ENCODE data around the gene RNF220. TPM values are rescaled to one million over a fixed set of nuclear protein-coding genes. Genes with fewer than 3 reads are reported as not detected.

RNF220 gene
- total RNA-seq, 1 donor from 2014 or later, result 52.5 TPM

DNA sequence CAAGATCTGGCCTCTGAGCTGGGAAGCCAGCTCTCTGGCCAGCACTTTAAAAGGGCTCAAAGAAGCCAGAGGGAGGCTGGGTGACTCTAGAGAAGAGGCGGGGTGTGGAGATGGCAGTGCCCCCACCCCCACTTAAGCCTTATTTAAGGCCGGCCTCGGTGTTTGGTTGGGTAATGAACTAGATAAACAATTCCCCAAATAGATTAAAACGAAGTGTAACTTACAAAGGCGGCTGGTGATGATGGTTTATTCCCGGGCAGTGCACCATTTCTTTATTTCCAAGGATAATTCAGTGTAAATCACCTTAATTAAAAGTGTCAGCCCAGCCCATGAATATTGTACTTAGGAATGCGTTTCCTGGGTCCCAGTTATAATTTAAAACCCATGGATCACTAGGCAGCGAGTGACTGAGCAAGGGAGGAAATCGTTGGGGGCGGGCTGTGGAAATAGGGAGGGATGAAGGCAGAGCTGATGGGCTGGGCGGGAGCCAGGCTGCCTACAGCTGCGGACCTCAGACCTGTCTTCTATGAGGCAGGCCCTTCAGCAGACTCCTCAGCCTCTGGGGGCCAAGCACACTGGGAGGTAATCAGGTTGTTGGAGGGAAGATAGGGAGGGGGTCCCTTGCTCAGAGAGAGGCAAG is 214.3 kb downstream of the RNF220 start:
- no peaks in the 10 kb centered on the region for H3K36me3 ChIP-seq
- TF ChIP-seq POLR2AphosphoS5 (IDR thresholded peaks at IDR 0.05; ENCODE audit: insufficient read depth in 1 of 2, low read depth in 1 of 2) (no peak), POLR2A (IDR thresholded peaks at IDR 0.05) (no peak)
- TF ChIP-seq, protein P1, sequence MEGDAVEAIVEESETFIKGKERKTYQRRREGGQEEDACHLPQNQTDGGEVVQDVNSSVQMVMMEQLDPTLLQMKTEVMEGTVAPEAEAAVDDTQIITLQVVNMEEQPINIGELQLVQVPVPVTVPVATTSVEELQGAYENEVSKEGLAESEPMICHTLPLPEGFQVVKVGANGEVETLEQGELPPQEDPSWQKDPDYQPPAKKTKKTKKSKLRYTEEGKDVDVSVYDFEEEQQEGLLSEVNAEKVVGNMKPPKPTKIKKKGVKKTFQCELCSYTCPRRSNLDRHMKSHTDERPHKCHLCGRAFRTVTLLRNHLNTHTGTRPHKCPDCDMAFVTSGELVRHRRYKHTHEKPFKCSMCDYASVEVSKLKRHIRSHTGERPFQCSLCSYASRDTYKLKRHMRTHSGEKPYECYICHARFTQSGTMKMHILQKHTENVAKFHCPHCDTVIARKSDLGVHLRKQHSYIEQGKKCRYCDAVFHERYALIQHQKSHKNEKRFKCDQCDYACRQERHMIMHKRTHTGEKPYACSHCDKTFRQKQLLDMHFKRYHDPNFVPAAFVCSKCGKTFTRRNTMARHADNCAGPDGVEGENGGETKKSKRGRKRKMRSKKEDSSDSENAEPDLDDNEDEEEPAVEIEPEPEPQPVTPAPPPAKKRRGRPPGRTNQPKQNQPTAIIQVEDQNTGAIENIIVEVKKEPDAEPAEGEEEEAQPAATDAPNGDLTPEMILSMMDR (IDR thresholded peaks at IDR 0.05), result no peak
- no peak overlapping the region for H3K27ac ChIP-seq
- peaks cover 12% of the 10 kb centered on the region for H3K4me1 ChIP-seq
- intact Hi-C loops (cut with DNase I), result no loop called here
- DNase-seq (ENCODE audit: extremely low spot score in 2 of 2), result no peak
- no peaks in the 10 kb centered on the region for H3K27me3 ChIP-seq
- no peaks in the 10 kb centered on the region for H3K9me3 ChIP-seq
- H3K4me3 ChIP-seq, result no peak overlapping the region

- no peaks in the 10 kb centered on the region for H3K9me3 ChIP-seq
- intact Hi-C loops (cut with DNase I), result no loop called here
- peaks cover 12% of the 10 kb centered on the region for H3K4me1 ChIP-seq
- H3K27ac ChIP-seq, result no peak overlapping the region
- no peaks in the 10 kb centered on the region for H3K36me3 ChIP-seq
- TF ChIP-seq POLR2A (IDR thresholded peaks at IDR 0.05) (no peak), POLR2AphosphoS5 (IDR thresholded peaks at IDR 0.05; ENCODE audit: insufficient read depth in 1 of 2, low read depth in 1 of 2) (no peak)
- TF ChIP-seq, protein P1 (IDR thresholded peaks at IDR 0.05), result no peak
- no peak overlapping the region for H3K4me3 ChIP-seq
- DNase-seq (ENCODE audit: extremely low spot score in 2 of 2), result no peak
- no peaks in the 10 kb centered on the region for H3K27me3 ChIP-seq
Observed at GRCh38 chr1:44620072-44620471, 215.0 kb downstream of the RNF220 start.

DNA sequence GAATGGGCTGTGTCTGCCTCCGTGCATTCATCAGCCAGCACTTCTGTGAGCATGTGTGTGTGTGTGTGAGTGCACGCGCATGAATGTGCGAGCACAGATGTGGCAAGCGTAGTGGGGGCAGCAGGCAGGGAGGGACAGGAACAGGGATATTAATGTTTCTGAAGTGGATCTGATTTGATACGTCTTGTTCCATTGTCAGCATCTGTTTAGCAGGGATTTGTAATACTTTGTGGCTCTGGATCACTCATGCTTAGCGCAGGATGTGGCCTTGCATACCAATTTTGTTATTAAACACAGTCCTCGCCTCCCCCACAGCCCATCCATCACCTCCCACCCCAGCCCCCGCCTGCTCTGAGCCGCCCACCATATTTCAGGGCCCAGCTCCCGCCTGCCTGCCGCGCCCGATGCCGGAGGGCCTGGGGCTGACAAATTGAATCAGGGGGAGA is 216.8 kb downstream of the RNF220 start:
- H3K9me3 ChIP-seq, result no peaks in the 10 kb centered on the region
- peaks cover 10% of the 10 kb centered on the region for H3K4me1 ChIP-seq
- no peak for DNase-seq (ENCODE audit: extremely low spot score in 2 of 2)
- no peaks in the 10 kb centered on the region for H3K27me3 ChIP-seq
- no peaks in the 10 kb centered on the region for H3K36me3 ChIP-seq
- TF ChIP-seq POLR2AphosphoS5 (IDR thresholded peaks at IDR 0.05; ENCODE audit: insufficient read depth in 1 of 2, low read depth in 1 of 2) (no peak), POLR2A (IDR thresholded peaks at IDR 0.05) (no peak)
- TF ChIP-seq, protein P1 (IDR thresholded peaks at IDR 0.05), result no peak
- no peak overlapping the region for H3K4me3 ChIP-seq
- no peak overlapping the region for H3K27ac ChIP-seq
- intact Hi-C loops (cut with DNase I), result no loop called here

GRCh38 chr1:44624268-44624901 is 219.3 kb downstream of the RNF220 start:
- TF ChIP-seq, protein P1 (IDR thresholded peaks at IDR 0.05), result no peak
- TF ChIP-seq POLR2A (IDR thresholded peaks at IDR 0.05) (no peak), POLR2AphosphoS5 (IDR thresholded peaks at IDR 0.05; ENCODE audit: insufficient read depth in 1 of 2, low read depth in 1 of 2) (no peak)
- no peak for DNase-seq (ENCODE audit: extremely low spot score in 2 of 2)
- Histone ChIP-seq H3K9me3 (no peaks in the 10 kb centered on the region), H3K36me3 (no peaks in the 10 kb centered on the region), H3K27ac (no peak overlapping the region), H3K4me3 (no peak overlapping the region), H3K27me3 (no peaks in the 10 kb centered on the region), H3K4me1 (no peaks in the 10 kb centered on the region)
- intact Hi-C loops (cut with DNase I), result no loop called here

- Histone ChIP-seq H3K4me1 (no peaks in the 10 kb centered on the region), H3K9me3 (no peaks in the 10 kb centered on the region), H3K27me3 (no peaks in the 10 kb centered on the region), H3K36me3 (no peaks in the 10 kb centered on the region), H3K27ac (no peak overlapping the region), H3K4me3 (no peak overlapping the region)
- intact Hi-C loops (cut with DNase I), result no loop called here
- DNase-seq (ENCODE audit: extremely low spot score in 2 of 2), result no peak
- TF ChIP-seq POLR2A (IDR thresholded peaks at IDR 0.05) (no peak), POLR2AphosphoS5 (IDR thresholded peaks at IDR 0.05; ENCODE audit: insufficient read depth in 1 of 2, low read depth in 1 of 2) (no peak)
- TF ChIP-seq, protein P1 (IDR thresholded peaks at IDR 0.05), result no peak
Observed at GRCh38 chr1:44625348-44625747, 220.3 kb downstream of the RNF220 start.
